K562 (cell line): ENCODE results near the gene OR6C3. TPM values are rescaled to one million over a fixed set of nuclear protein-coding genes. Genes with fewer than 3 reads are reported as not detected.

Experiments used
- ATAC-seq: fragments of 200-7000 bp; cut with Tn5 transposase; 3 replicates; pipeline ENCODE4 v1.9.1; 2020; ENCODE audit warnings: moderate library complexity
- BruUV-seq: library from RNA; stranded (reverse); fragments of 400-500 nt; replicated peaks from 2 replicates; lab custom pipeline; 2021; lab: Mats Ljungman, UMichigan
- CTCF ChIA-PET: fragments of 300-600 bp; formaldehyde crosslinking; extraction: SDS; loops from one replicate; lab custom pipeline; 2021; ENCODE audit warnings: low intra/inter-chr PET ratio; lab: Yijun Ruan, JAX
- POLR2A ChIA-PET: fragments of 300-600, 350-650 bp; sonication (Branson Sonifier 250); formaldehyde crosslinking; extraction: SDS; loops from one replicate; lab custom pipeline; 2021; ENCODE audit warnings: antibody characterized with exemption, inconsistent platforms; lab: Yijun Ruan, JAX
- DNase-seq, 4 experiments: peaks; one replicate each; pipeline versions ENCODE4 v3.0.0 to v3.0.0-alpha.2; 2011 to 2018; ENCODE audit warnings: low spot score in 3 of 4, mixed read lengths in 3 of 4; ENCODE audit errors: extremely low read depth in 1 of 4
- FAIRE-seq: peaks from 2 replicates; lab custom pipeline; 2011; peaks lifted over from hg19 to GRCh38; lab: Jason Lieb, UNC
- H2AFZ ChIP-seq: 2 replicates; pipeline ENCODE4 v1.6.0; 2011; ENCODE audit warnings: low read depth, low read length, control low read depth, inconsistent platforms
- H3K27ac ChIP-seq: fragments of 200-600 bp; 3 replicates; pipeline ENCODE4 v1.8.0; 2011; ENCODE audit warnings: low read depth, mild to moderate bottlenecking, control low read depth, inconsistent platforms, low read length, moderate library complexity, mixed read lengths; ENCODE audit errors: extremely low read depth
- H3K27me3 ChIP-seq, 2 experiments: fragments of 300-600 bp in 1 of 2; 2 replicates in 1 of 2; 3 replicates in 1 of 2; pipeline versions ENCODE4 v1.6.0 to v1.8.0; 2011; ENCODE audit warnings: inconsistent platforms in 2 of 2, low read length in 2 of 2, mild to moderate bottlenecking in 1 of 2, mixed read lengths in 1 of 2, moderate library complexity in 1 of 2; ENCODE audit not compliant: control insufficient read depth in 2 of 2, insufficient read depth in 2 of 2
- H3K36me3 ChIP-seq: fragments of 300-600 bp; 3 replicates; pipeline ENCODE4 v1.8.0; 2011; ENCODE audit warnings: mild to moderate bottlenecking, low read length, inconsistent platforms; ENCODE audit not compliant: control insufficient read depth, insufficient read depth
- H3K4me1 ChIP-seq, 2 experiments: fragments of 200-600 bp in 1 of 2; replicated peaks in 1 of 2; 2 replicates in 1 of 2; 3 replicates in 1 of 2; pipeline versions ENCODE4 v1.5.1 to v1.8.0; 2011; ENCODE audit warnings: inconsistent platforms in 2 of 2, low read length in 2 of 2, mild to moderate bottlenecking in 1 of 2, mixed read lengths in 1 of 2, moderate library complexity in 1 of 2; ENCODE audit not compliant: control insufficient read depth in 2 of 2, insufficient read depth in 2 of 2
- H3K4me2 ChIP-seq: 2 replicates; pipeline ENCODE4 v1.6.1; 2011; ENCODE audit warnings: low read length, control low read depth, inconsistent platforms, mixed read lengths; ENCODE audit not compliant: insufficient read depth
- H3K4me3 ChIP-seq: fragments of 200-600 bp; sonication (generic), shearing (Covaris generic); 2 replicates; pipeline ENCODE4 v1.5.1; 2016; ENCODE audit warnings: control low read depth, inconsistent platforms
- H3K79me2 ChIP-seq: fragments of 200-600 bp; 3 replicates; pipeline ENCODE4 v1.8.0; 2011; ENCODE audit warnings: low read length, inconsistent platforms; ENCODE audit not compliant: control insufficient read depth, insufficient read depth
- H3K9ac ChIP-seq, 2 experiments: 2 replicates each; pipeline versions ENCODE4 v1.6.0 to v1.6.1; 2011; ENCODE audit warnings: low read depth in 2 of 2, low read length in 2 of 2, control low read depth in 1 of 2, inconsistent platforms in 1 of 2, mild to moderate bottlenecking in 1 of 2, mixed read lengths in 1 of 2; ENCODE audit not compliant: insufficient read depth in 1 of 2
- H3K9me1 ChIP-seq: one replicate; pipeline ENCODE4 v1.6.0; 2011; ENCODE audit warnings: inconsistent platforms, mild to moderate bottlenecking, low read length, moderate library complexity; ENCODE audit not compliant: control insufficient read depth, insufficient read depth
- H3K9me3 ChIP-seq: replicated peaks from 2 replicates; pipeline ENCODE4 v1.5.1; 2011; ENCODE audit warnings: low read depth, low read length, inconsistent platforms; ENCODE audit not compliant: control insufficient read depth, insufficient read depth
- H4K20me1 ChIP-seq: replicated peaks from 2 replicates; pipeline ENCODE4 v1.6.1; 2011; ENCODE audit warnings: low read length, inconsistent platforms, mixed read lengths; ENCODE audit not compliant: control insufficient read depth, insufficient read depth
- MLX ChIP-seq, 2 experiments: fragments of 450-650 bp in 1 of 2; sonication (generic) in 1 of 2; formaldehyde crosslinking; conservative IDR thresholded peaks; 2 replicates each; pipeline versions ENCODE4 v1.4.0 to v1.8.1; 2020 to 2022; ENCODE audit warnings: mild to moderate bottlenecking in 1 of 2, missing genetic modification reagents in 1 of 2
- ZNF407 ChIP-seq: fragments of 450-650 bp; IDR thresholded peaks from 2 replicates; pipeline ENCODE4 v1.6.1; 2016; ENCODE audit warnings: low read depth
- ZNF699 ChIP-seq: fragments of 250-450 bp; sonication (Bioruptor Pico); IDR thresholded peaks from 2 replicates; pipeline ENCODE4 v1.8.0; 2021; ENCODE audit warnings: mild to moderate bottlenecking, moderate library complexity; ENCODE audit not compliant: insufficient replicate concordance
- ZSCAN29 ChIP-seq: fragments of 450-650 bp; IDR thresholded peaks from 2 replicates; pipeline ENCODE4 v1.6.1; 2017
- ZSCAN32 ChIP-seq: fragments of 450-650 bp; formaldehyde crosslinking; IDR thresholded peaks from 2 replicates; pipeline ENCODE4 v1.4.0; 2020; ENCODE audit warnings: mild to moderate bottlenecking, moderate library complexity
- WGBS: fragments of 100-300 bp; shearing (Covaris generic); methylation state at CpG from one replicate; pipeline ENCODE4 v1.1.6; 2016; ENCODE audit warnings: low coverage, mixed read lengths; ENCODE audit not compliant: insufficient coverage; ENCODE audit errors: missing lambda C conversion rate; 5-methylcytosine and 5-hydroxymethylcytosine counted together
- in situ Hi-C: fragments of 300-500 bp; cut with MboI; formaldehyde crosslinking; loops from 4 replicates; pipeline ENCODE4 v1.15.0; 2018; ENCODE audit warnings: inconsistent platforms, mixed read lengths
- intact Hi-C: fragments of 100-400 bp; cut with micrococcal nuclease; formaldehyde crosslinking; loops from 2 replicates; pipeline ENCODE4 v1.14.2; 2022
- polyA plus RNA-seq, 8 experiments: library from polyadenylated mRNA; depleted of rRNA in 4 of 8; stranded (reverse) in 5 of 8; unstranded in 3 of 8; fragments of >200 nt; fragmentation: Nextera tagmentation in 2 of 8; fragmentation: Illumina TruSeq in 1 of 8; extraction: Ambion mirVana in 2 of 8; extraction: Trizol in 1 of 8; gene quantifications; 2 replicates each; pipeline versions ENCODE4 v1.2.1 to v1.2.3, GENCODE V29; 2011 to 2014; ENCODE audit warnings: inconsistent platforms in 1 of 8, missing spikeins in 1 of 8
- total RNA-seq, 7 experiments: library from RNA; depleted of rRNA in 6 of 7; stranded (reverse); fragments of >200 nt in 6 of 7; fragmentation: Illumina TruSeq in 2 of 7; extraction: Trizol in 2 of 7; gene quantifications; 2 replicates each; pipeline versions ENCODE4 v1.2.1 to v1.2.3, GENCODE V29; 2011 to 2021; ENCODE audit warnings: low replicate concordance in 1 of 7

Gene OR6C3
- total and polyA plus RNA-seq, 9 of the 15 experiments (the other 6 are each of a cell fraction or from before 2014, with no cell fraction given): not detected

- ChIA-PET POLR2A (no interaction called here), CTCF (no interaction called here)
- H3K36me3 ChIP-seq: no peaks in the 10 kb centered on the region
- H2AFZ ChIP-seq: no peak within 1 kb of the TSS
- no peak for TF ChIP-seq ZNF699
- H3K79me2 ChIP-seq: no peaks in the 10 kb centered on the region
- FAIRE-seq: no peak
- ATAC-seq: no peak
- no peaks in the 10 kb centered on the region for H4K20me1 ChIP-seq
- H3K27me3 ChIP-seq: no peaks in the 10 kb centered on the region
- no peak within 1 kb of the TSS for H3K4me2 ChIP-seq
- WGBS: 2% methylated on average over 2 of the region's 2 CpGs
- H3K27ac ChIP-seq: no peak within 1 kb of the TSS
- DNase-seq: no peak
- intact Hi-C loops (no loop called here), in situ Hi-C loops (no loop called here)
- H3K9me1 ChIP-seq: no peaks in the 10 kb centered on the region
- H3K9me3 ChIP-seq: no peaks in the 10 kb centered on the region
- no peak within 1 kb of the TSS for H3K9ac ChIP-seq
- H3K4me3 ChIP-seq: no peak within 1 kb of the TSS
- no peaks in the 10 kb centered on the region for H3K4me1 ChIP-seq
- BruUV-seq: no TSS peak
These were observed 34.1 kb upstream of the OR6C3 start, which contains the start of gene OR6C6 for GRCh38 chr12:55296469-55296868. Gene OR6C6 (minus strand): TSS chr12:55296569. CDS start chr12:55295232, 1,337 bp downstream.

- no peaks in the 10 kb centered on the region for H3K9me3 ChIP-seq
- in situ Hi-C loops (no loop called here), intact Hi-C loops (no loop called here)
- no peaks in the 10 kb centered on the region for H3K4me1 ChIP-seq
- no peak for DNase-seq
- no peaks in the 10 kb centered on the region for H3K9me1 ChIP-seq
- WGBS: 0% methylated on average over 2 of the region's 2 CpGs
- BruUV-seq: no TSS peak
- no peak for ATAC-seq
- H4K20me1 ChIP-seq: no peaks in the 10 kb centered on the region
- no peak within 1 kb of the TSS for H3K27ac ChIP-seq
- H2AFZ ChIP-seq: no peak within 1 kb of the TSS
- FAIRE-seq: no peak
- no peaks in the 10 kb centered on the region for H3K27me3 ChIP-seq
- H3K79me2 ChIP-seq: no peaks in the 10 kb centered on the region
- no peak within 1 kb of the TSS for H3K9ac ChIP-seq
- POLR2A ChIA-PET: no interaction called here
- H3K36me3 ChIP-seq: no peaks in the 10 kb centered on the region
- CTCF ChIA-PET: no interaction called here
- H3K4me2 ChIP-seq: no peak within 1 kb of the TSS
- no peak within 1 kb of the TSS for H3K4me3 ChIP-seq
- no peak for TF ChIP-seq ZNF407
- TF ChIP-seq MLX (CRISPR knock-in tag; conservative IDR thresholded peaks at IDR 0.05): no peak
- TF ChIP-seq ZSCAN29: no peak
- TF ChIP-seq ZSCAN32 (CRISPR knock-in tag): no peak
These were observed 16.5 kb upstream of the OR6C3 start, which contains the start of gene OR6C1 for GRCh38 chr12:55314043-55314442. Gene OR6C1 (plus strand): TSS chr12:55314343. CDS start chr12:55320600, 6,257 bp downstream.
